HG03045 (cell line): Measurements from ENCODE around the gene TRIM58.

Experiments used
- ATAC-seq: cut with Tn5 transposase; IDR thresholded peaks from one replicate; pipeline ENCODE4 v1.9.1; 2021; ENCODE audit warnings: mild to moderate bottlenecking, moderate library complexity; ENCODE audit not compliant: unreplicated experiment

TRIM58 gene

DNA sequence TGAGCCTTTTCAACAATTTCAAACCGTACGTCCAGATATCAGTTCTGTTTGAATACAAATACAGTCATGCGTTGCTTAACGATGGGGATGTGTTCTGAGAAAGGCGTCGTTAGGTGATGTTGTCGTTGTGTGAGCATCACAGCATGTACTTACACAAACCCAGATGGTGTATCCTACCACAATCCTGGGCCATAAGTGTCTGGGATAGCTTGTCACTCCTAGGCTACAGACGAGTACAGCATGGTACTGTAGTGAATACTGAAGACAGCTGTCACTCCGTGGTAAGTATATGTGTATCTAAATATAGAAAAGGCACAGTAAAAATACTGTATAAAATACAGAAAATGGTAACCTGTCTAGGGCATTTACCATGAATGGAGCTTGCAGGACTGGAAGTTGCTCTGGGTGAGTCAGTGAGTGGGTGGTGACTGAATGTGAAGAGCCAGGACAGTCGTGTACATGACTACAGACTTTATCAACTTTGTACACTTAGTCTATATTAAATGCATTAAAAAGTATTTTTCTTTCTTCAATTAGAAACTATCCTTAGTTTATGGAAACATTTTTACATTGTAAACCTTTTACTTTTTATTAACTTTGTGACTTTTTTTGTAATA, 27.9 kb downstream of the TRIM58 start:
- no peak for ATAC-seq

DNA sequence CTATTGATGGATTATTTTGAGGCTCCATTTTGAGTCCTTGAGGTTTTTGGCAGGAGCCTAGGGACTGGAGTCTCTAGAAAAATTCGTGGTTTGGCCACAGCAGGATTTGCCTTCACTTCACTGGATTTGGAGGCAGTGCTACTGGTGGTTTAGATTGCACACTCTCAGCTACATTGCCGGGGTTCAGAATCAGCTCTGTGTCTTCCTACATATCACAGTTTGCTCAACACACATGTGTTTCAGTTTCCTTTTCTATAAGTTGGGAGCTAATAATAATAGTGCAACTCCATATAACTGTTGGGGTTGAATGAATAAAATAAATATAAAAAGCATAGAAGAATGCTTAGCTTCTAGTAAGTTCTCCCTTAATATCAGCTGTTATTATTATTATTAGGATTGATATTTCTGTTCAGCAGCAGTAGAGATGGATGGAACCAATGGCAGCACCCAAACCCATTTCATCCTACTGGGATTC, 38.2 kb downstream of the TRIM58 start, which contains the start of gene OR2W3:
Gene OR2W3 (plus strand): TSS at position 425 of the 475 bp plus-strand sequence. CDS start 0 bp downstream, at position 425.
- no peak for ATAC-seq

DNA sequence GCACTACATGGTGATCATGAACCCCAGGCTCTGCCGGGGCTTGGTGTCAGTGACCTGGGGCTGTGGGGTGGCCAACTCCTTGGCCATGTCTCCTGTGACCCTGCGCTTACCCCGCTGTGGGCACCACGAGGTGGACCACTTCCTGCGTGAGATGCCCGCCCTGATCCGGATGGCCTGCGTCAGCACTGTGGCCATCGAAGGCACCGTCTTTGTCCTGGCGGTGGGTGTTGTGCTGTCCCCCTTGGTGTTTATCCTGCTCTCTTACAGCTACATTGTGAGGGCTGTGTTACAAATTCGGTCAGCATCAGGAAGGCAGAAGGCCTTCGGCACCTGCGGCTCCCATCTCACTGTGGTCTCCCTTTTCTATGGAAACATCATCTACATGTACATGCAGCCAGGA, 39.0 kb downstream of the TRIM58 start:
- no peak for ATAC-seq

DNA sequence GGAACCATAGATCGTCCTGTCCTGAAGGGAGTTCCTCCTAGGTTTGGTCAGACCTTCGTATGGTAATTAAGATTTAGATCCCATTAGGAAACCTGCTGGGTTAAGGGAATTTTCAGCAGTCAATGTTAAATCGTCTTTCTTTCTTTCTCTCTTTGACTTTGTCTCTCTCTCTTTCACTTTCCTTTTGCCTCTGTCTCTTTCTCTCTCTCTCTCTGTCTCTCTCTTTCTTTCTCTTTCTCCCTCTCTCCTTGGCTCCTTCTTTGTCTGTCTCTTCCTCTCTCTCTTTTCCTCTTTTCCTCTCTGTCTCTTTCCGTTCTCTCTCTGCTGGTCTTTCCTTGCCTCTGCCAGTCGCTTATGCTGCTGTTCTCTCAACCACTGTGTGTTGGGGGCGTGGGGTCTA, 47.1 kb downstream of the TRIM58 start:
- no peak for ATAC-seq

DNA sequence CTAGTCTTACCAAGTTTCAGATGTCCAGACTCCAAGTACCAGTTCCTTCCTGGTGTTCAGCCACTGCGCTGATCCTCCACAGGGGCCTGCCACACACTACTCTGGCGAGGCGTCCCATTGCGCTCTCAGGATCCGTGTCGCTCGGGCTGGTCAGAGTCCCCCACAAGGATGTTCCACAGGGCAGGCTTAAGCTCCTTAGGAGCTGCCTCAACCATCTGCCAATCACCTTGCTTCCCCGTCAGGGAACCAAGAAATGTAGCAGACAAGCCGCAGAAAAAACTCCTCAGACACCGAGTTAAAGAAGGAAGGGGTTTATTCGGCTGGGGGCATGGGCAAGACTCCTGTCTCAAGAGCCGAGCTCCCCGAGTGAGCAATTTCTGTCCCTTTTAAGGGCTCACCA, 48.2 kb downstream of the TRIM58 start:
- ATAC-seq = no peak

DNA sequence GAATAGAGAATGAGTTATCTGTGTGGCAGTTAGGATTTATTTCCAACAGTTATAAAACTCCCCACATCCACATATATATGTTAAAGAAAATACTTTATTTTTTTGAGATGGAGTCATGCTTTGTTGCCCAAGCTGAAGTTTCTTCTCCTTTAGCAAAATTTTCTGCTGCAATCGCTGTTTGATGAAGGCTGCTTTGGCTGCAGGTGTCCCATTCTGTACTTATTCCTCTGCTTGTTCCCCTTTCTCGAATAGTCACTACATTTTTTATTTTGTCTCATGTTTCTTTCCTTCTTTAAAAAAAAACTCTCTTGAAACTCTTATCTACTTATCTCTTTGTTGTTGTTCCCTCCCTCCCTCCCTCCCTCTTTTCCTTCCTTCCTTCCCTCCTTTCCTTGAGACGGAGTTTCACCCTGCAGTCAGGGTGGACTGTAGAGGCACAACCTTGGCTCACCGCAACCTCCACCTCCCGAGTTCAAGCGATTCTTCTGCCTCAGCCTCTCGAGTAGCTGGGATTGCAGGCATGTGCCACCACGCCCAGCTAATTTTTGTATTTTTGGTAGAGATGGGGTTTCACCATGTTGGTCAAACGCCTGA, 49.0 kb downstream of the TRIM58 start:
- no peak for ATAC-seq

DNA sequence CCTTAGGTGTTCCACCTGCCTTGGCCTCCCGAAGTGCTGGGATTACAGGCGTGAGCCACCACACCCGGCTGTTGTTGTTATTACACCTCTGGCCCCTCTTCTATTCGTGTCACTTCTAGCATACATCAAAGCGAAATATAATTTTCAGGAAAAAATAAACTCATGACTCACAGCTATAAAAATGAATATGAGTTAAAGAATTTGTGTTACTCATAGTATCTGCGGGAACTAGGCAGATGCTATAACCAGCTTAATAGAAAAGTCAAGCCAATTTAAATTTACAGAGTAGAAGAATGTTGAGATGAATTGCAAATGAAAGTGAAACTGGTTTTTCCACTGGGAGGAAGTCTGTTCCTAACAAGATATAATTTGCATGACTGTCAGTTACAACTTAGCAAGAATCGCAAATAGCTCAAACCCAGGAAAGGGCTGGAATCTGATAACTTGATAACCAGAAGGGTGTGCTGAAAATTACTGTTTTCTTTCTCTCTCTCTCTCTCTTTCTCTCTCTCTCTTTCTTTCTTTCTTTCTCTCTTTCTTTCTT, 49.6 kb downstream of the TRIM58 start:
- ATAC-seq = no peak

DNA sequence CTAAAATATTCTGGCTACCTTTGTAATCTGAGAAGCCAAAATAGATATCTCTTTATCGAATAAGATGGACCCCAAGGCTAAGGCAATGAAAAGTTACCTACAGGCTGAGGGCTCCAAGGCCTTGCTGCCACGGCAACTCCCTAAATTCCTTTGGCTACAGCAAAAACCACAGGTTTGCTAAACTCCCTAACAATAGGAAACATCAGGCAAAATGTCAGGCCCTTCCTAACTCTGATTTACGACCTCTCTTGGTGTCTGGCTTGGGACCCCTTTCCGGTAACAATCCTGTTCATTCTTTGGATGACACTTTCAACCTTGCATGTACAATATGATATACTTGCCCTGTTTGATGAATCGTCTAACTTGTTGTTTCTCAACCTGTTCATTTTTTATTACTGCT, 51.8 kb downstream of the TRIM58 start:
- no peak for ATAC-seq

DNA sequence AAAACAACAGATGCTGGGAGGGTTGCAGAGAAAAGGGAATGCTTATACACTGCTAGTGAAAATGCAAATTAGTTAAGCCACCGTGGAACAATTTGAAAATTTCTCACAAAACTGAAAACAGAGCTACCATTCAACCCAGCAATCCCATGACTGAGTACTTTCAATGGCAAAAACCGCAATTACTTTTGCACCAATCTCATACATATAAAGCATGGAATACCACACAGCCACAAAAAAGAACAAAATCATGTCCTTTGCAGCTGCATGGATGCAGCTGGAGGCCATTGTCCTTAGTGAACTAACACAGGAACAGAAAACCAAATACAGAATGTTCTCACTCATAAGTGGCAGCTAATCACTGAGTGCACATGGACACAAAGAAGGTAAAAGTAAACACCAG, 56.8 kb downstream of the TRIM58 start:
- ATAC-seq = no peak

DNA sequence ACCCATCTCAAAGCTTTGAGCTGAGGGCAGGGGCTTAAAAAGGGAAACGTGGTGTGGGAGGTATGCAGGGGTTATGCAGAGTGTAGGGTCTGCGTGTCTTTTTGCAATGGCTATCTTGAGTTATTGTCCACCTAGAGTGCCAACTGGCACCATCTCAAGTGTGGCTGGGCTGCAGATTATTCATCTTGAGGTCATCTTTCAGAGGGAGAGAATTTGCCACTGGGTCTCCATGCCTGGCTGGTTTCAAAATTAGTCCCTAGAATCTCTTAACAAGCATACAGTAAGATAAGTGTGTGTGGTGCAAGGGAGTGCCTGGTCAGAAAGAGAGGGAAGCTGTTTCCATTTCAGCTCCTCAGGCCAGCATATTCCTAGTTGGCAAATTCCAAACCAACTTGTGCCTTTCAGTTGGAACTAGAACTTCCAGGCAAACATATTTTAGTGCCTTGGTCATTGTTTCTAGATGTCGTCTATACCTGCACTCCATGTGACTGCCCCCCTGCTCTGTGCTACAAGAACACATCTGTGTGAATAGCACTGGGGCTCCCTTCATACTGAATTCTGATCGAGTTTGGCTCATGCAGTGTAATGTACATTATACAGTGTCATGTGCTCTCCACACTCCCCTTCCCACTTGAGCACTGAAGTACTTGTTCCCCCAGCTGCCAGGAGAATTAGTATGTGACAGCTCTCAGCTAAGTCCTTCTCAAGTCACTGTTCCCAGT, 58.1 kb downstream of the TRIM58 start:
- no peak for ATAC-seq

DNA sequence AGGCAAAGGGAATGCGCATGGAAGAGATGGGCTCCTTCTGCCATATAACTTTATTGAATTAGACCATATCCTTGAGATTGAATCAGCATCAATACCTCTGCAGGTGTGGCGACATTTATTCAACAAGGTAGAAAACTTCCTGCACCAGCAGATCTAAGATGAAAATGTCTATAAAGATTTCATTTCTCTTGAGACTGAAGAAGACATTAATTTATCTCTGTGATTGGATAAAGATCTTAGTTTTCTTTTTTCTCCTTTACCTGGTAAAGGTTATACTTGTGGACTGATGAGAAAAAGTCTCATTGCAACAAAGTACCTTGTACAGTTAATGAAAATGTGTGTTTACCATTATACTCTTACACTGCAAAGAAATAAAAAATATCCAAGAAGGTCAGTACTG, 63.0 kb downstream of the TRIM58 start, which contains the start of gene OR2T8:
Gene OR2T8 (plus strand): TSS at position 301 of the 400 bp plus-strand sequence. CDS start 766 bp downstream, outside the sequence.
- ATAC-seq = no peak

DNA sequence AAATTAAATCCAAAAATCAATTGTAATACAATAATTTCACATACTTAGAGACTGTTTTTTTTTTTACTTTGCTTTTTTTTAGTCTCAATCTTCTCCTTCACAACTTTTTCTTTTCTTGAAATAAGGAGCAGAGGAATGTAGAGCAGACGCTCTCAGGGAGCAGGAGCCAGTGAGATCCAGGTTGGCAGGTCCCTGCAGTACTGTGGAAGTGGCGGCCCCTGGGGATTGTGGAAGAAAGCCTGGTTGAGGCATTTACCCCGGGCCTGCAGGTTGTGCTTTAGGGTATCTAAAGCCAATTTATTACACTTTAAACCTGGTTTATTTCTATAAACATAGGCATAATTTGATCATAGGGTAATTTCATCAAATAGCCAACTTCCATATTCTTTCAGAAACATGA, 67.0 kb downstream of the TRIM58 start:
- ATAC-seq = no peak

DNA sequence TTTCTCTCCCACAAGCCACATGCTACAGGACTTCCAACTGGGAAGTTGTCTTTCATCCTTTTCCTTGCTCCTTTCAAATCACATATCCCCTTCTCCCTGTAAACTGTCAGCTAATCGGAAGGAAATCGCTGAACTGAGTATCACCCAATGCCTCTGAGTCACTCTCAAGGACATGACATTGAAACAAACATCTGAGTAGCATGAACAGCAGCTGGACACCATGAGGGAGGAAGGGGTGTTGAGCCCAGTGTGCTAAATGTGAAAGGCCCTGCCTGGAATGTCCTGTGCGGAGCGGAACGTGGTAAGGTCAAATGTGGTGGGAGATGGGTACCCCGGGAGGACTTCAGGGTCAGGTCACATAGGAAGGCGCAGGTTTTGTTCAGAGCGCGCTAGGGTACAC, 67.9 kb downstream of the TRIM58 start, which contains the start of gene OR2AJ1:
Gene OR2AJ1 (plus strand): TSS at position 22 of the 400 bp plus-strand sequence. CDS start 8,880 bp downstream, outside the sequence.
- no peak for ATAC-seq
